Stimulated activated CD4-positive, alpha-beta T cell treated with anti-CD3 and anti-CD28 coated beads, Interleukin-4, amount 100 ng/mL, for 1 hour (primary cell): ENCODE results near the gene TXLNG.

Experiments used
- DNase-seq: peaks from one replicate; pipeline ENCODE4 v3.0.0-alpha.2; 2020

Gene TXLNG

GRCh38 chrX:16839219-16839851 lies 53.1 kb downstream of the TXLNG start:
- DNase-seq, result no peak

- no peak for DNase-seq
Measured at GRCh38 chrX:16839852-16840460, 53.7 kb downstream of the TXLNG start.

GRCh38 chrX:16842684-16843083 lies 56.4 kb downstream of the TXLNG start:
- no peak for DNase-seq

GRCh38 chrX:16843208-16843909 lies 57.1 kb downstream of the TXLNG start:
- no peak for DNase-seq

GRCh38 chrX:16845686-16846085 lies 59.4 kb downstream of the TXLNG start:
- no peak for DNase-seq

GRCh38 chrX:16848541-16848940 lies 62.3 kb downstream of the TXLNG start:
- DNase-seq, result no peak

GRCh38 chrX:16851421-16851820 lies 65.2 kb downstream of the TXLNG start:
- no peak for DNase-seq

GRCh38 chrX:16851827-16852226 lies 65.6 kb downstream of the TXLNG start:
- DNase-seq, result no peak

GRCh38 chrX:16852617-16853179 lies 66.4 kb downstream of the TXLNG start:
- no peak for DNase-seq

- DNase-seq, result no peak
Measured at GRCh38 chrX:16853537-16853936, 67.3 kb downstream of the TXLNG start.

- peak; percentile 6 for DNase-seq
Measured at GRCh38 chrX:16855363-16856075, 69.3 kb downstream of the TXLNG start.

GRCh38 chrX:16856076-16856404 lies 69.8 kb downstream of the TXLNG start:
- DNase-seq, result peak; percentile 4

GRCh38 chrX:16856744-16857143 lies 70.5 kb downstream of the TXLNG start:
- no peak for DNase-seq

GRCh38 chrX:16862829-16863228 lies 76.6 kb downstream of the TXLNG start:
- no peak for DNase-seq

- DNase-seq, result no peak
Measured at GRCh38 chrX:16867947-16868346, 81.7 kb downstream of the TXLNG start.

- no peak for DNase-seq
Measured at GRCh38 chrX:16868920-16869319, 82.7 kb downstream of the TXLNG start.

GRCh38 chrX:16869393-16870094 lies 83.3 kb downstream of the TXLNG start:
- peak; percentile 56 for DNase-seq

- DNase-seq, result peak; percentile 86
Measured at GRCh38 chrX:16870095-16870861, 84.0 kb downstream of the TXLNG start, which contains the start of gene RBBP7. RBBP7 (minus strand) TSS chrX:16870362; CDS start chrX:16870053, 309 bp downstream.

- DNase-seq, result peak; percentile 10
Measured at GRCh38 chrX:16870862-16871815, 84.9 kb downstream of the TXLNG start.

- DNase-seq, result no peak
Measured at GRCh38 chrX:16873106-16873505, 86.8 kb downstream of the TXLNG start.
